Activated naive CD4-positive, alpha-beta T cell treated with Interleukin-2 at 50 U/mL for 16 hours (primary cell): ENCODE measurements around the gene SMIM34.
"Not testable (repeated sequence)": the region's sequence is repeated elsewhere in the genome, so short reads cannot be mapped to it uniquely, and the experiment has no call there.

Experiments
- DNase-seq: peaks from one replicate; pipeline ENCODE4 v3.0.0-alpha.2; 2020

SMIM34 gene, protein sequence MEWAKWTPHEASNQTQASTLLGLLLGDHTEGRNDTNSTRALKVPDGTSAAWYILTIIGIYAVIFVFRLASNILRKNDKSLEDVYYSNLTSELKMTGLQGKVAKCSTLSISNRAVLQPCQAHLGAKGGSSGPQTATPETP

DNA sequence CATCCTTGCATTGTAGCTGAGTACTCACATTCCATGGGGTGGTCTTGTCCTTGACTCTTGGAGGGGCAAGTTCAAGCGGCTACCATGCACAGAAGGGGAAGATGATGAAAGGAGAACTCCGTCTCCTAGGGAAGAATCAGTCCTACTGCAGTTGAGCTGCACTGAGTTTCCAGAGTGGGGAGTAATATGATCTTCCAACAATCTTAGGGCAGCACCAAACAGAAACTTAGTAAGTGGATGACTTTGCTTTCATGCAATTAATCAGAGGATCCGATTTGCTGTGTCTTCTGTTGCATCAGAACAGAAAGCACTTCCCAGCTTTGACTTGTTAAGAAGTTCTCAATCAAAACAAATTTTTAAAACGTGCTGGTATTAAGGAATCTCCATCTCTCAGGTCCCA lies at the start of gene SMIM34:
Gene SMIM34, minus strand, starts transcription at position 147 of the 400 bp plus-strand sequence. Its CDS starts 112 bp downstream, at position 35.
- DNase-seq, result not testable (repeated sequence)

DNA sequence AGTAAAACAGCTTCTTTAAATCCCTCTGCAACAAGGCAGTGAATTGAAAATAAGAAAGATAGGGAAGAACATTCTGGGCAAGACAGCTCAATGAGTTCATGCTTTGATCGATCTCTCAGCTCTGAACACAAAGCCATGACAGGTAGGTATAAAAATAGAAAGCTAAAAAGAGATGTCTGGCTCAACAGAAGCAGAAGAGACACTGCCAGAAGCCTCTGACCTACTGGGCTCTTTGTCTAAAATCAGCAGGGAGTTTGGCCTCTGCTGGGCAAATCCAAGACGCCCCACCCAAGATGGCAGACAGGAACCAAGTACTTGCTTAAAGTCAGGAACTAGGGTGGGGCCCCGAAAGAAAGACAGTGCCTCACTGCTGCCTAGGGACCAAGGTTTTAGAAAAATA lies 43.6 kb upstream of the SMIM34 start:
- not testable (repeated sequence) for DNase-seq

DNA sequence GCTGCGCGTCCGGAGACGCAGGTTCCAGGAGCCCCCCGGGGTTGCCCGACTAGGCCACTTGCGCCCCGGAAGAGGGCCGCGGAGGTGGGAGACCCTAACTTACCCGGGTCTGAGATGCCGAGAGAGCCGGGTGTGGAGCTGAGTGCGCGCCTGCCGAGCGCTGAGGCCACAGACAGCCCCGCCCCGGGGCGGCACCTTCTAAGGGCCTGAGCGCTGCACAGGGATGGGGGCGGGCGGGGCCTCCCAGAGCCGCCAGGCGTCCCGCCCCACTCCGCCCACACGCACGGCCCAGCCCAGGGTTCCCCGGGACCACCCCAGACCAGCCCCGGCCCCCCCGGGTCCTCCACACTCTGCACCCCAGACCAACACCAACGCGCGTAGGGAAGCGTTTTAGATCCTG lies 35.7 kb upstream of the SMIM34 start:
- DNase-seq, result not testable (repeated sequence)

DNA sequence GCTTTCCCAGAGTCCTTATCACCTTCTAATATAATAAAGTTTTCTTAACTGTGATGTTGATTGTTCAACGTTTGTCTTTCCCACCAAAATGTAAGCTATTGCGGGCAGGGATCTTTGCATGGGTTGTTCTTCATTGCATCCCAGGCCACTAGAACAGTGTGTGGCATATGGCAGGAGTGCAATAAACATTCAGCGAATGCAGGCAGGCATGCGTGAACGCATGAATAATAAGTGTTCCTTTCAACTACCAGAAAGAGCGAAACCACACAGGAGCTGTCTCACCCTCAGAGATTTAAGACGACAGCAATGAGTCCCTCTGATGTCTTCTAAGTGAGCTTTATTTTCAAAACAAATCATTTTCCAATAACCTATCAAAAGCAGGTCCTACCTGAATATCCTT lies 34.5 kb upstream of the SMIM34 start:
- not testable (repeated sequence) for DNase-seq

DNA sequence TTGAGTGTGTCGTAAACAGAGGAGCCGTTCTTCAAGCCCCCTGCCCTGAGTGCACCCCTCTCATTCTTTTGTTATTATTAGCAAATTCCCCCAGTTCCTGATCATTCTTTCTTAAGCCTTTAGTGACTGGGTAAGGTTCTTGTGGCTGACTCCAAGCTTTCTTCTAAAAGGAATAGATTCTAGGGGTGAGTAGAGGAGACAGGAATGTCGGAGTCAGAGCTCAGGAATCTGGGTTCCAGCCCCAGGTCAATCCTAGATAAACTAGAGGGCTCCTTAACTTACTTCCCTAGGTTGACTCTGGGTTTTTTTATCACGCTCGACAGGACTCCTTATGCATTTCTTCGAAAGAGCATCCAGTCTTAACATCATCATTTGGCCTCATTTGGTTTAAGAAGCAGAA lies 32.4 kb upstream of the SMIM34 start:
- DNase-seq, result not testable (repeated sequence)

DNA sequence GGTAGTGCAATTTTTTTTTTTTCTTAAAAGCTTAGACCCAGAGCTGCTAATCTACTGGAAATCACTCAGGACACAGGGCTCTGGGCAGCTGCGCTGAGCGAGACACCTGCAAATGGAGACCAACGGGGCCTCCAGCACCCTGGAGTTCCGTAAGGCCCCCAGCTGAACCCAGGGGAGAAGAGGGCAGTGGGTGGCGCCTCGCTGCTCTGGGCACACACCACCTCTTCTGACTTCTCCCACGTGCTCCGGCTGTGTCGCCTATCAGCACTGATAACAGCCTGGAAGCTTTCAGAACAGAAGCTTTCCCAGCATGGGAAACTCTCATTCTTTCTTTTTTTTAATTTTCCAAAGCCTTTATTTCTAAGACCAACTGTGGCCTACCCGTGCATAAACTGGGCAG lies 31.9 kb upstream of the SMIM34 start:
- DNase-seq, result not testable (repeated sequence)

DNA sequence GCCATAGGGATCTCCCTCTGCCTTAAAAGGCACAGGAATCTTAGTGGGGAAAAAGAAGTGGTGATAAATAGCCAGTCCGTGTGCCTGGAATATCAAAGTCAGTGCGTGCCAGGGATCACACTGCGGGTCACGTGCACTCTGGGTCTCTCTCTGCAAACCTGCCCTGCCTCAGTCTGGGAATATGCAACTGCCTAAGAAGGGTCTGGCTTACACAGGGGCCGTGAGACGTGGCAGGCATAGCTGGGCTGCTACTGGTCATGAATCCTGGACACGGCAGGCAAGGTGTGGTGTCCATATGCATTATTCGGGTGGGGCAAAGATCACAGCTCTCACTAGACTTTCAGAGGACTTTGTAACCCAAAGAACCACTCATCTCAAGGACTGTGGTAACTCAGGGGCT lies 23.3 kb upstream of the SMIM34 start:
- not testable (repeated sequence) for DNase-seq

DNA sequence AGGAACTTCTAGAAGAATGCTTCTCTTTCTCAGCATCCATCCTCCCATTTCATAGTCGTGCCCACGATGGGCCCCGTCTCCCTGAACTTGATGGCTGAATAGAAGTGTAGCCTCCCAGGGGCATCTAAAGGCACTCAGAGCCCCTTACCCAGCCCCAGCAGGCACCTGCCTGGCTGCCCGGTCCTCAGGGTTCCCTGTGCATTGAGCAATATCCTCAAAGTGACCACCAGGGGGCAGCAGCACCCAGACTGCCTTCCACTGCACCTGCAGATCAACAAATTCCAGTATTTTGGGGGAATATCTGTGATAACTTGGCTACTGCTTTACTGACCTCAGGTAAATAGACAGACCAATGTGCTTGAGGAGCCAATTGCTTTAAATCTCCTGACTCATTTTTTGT lies 19.7 kb upstream of the SMIM34 start:
- DNase-seq, result not testable (repeated sequence)

DNA sequence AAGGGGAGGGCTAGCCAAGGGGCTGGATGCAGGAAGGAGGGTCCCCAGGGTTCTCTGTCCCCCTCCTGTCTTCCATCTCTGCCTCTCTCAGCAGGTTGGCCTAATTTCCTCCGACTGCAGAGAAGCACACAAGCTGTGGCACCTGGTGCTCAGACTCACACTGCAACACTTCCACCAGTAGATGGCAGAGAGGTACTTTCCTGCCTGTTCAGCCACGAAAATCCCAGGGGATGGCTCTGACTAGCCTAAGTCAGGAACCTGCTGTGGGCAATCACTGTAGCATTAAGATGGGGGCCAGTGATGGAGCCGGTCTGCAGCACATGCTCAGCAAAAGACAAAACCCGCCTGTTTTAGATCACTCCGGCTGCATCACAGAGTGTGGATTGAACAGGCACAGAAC lies 6.0 kb upstream of the SMIM34 start:
- DNase-seq, result not testable (repeated sequence)

DNA sequence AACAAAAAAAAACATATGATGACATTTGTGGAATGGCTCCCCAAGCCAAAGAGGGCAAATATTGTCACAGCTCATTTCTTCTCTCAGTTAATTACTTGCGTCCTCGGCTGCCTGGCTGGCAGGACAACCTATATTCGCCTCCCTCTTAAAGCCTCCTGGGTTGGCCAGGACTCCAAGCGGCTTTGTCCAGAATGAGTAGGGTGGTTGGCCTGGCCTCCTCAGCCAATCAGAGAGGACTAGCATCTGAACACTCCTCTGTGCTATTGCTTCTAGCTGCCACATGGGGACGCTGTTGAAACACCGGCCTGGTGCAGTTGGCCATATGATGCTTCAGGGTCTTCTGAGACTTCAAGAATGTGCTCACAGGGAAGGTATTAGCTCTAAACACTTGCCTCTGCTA lies 4.7 kb upstream of the SMIM34 start:
- not testable (repeated sequence) for DNase-seq

DNA sequence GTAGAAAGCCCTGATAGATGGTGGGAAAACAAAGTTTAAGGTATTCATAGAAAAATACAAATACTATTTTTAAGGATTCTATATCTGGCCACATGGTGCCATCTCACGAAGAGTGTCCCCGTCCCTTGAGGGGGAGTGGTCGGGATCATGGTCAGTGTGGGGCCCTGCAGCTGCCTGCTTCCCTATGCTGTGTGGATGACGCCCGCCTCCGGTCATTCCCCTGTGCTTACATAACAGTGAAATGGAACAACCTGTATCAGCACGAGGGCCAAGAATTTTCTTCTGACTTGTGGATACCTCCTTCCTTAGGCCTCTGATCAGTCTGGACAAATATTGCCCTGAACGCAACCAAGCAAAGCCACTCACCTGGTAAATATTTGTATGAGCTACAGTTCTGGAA lies 3.6 kb upstream of the SMIM34 start:
- not testable (repeated sequence) for DNase-seq

DNA sequence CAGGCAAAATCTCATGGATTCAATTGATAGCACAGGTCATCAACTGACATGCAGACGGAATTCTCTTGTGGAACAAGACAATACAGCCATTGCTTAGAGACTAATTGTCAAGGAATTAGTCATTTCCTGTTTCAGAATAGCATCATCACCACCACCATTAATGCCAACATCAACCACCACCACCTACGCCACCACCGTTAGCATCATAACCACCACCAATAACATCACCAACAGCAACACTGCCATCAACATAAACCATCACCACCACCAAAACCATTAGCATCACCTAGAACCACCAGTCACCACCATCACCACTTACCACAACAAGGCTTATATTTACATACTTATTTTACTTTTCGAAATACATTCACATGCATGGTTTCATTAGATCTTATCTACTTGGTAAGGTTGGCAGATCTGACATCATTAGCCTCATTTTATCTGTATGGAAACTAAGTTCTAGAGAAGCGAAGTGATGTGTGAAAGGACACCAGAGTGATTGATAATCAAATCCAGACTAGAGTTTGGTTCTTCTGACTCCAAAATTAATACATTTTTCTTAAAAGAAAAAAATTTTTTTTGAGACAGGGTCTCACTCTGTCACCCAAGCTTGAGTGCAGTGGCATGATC lies 6.2 kb downstream of the SMIM34 start:
- not testable (repeated sequence) for DNase-seq

DNA sequence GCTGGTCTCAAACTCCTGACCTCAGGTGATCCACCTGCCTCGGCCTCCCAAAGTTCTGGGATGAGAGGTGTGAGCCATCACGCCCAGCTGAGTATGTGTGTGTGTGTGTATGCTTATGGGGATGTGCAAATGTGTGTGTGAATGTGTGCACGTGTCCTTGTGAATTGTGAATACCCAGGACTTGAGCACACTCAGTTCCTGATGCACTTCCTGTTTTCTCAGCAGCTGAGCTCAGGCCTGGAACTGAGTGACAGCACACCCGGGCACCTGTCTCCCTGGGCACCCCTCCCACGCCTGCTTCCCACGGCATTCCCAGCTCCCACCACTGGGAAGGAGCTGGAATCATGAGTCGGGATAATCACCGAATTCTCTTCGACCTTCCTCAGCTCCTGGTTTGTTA lies 16.5 kb downstream of the SMIM34 start:
- DNase-seq, result not testable (repeated sequence)

DNA sequence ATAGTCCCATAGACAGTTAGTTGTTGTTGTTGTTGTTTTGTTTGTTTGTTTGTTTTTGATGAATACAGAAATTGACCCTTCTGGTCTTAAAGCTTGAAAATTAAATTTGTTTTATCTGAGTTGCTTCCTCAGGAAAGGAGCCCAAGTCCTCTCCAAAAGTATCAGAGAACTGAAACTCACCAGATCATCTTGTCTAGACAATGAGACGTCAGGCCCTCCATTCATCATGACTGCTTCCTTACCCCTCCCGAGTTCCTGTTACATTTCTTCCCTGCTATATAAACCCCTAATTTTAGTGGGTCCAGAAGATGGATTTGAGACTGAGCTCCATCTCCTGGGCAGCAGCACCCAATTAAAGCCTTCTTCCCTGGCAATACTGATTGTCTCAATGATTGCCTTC lies 17.1 kb downstream of the SMIM34 start:
- not testable (repeated sequence) for DNase-seq

DNA sequence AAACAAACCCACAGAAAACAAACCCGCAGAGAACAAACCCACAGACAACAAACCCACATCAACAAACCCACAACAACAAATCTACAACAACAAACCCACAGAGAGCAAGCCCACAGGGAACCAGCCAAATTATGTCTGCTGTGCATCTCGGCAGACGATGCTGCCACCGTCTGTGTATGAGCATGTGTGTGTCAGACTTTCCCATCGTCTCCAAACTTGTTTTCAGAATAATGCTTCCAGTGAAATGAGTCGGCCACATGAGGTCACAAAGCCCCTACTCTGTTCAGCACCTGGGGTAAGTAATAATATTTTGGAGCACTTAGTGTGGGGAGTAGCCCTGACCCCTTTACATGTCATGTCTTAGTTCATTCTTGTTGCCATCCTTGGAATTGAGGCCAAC lies 17.6 kb downstream of the SMIM34 start:
- not testable (repeated sequence) for DNase-seq

DNA sequence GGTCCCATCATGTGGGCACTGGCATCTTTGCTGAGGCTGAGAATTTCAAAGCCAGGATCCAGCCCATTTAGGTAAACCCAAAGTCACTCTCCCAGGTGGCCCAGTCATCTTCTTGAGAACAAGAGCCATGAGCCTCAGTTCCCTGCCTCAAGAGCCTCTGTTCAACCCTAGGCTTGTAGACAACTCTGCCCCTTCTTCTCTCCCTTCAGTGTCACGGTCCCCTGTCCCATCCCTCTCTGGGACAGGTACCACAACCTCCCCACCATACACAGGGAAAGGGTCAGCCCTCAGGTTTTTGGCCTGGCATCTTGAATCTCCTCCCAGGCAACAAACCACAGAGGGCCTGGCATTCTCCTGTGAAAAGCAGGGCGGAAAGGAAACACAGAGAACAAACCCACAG lies 18.1 kb downstream of the SMIM34 start:
- DNase-seq, result not testable (repeated sequence)

DNA sequence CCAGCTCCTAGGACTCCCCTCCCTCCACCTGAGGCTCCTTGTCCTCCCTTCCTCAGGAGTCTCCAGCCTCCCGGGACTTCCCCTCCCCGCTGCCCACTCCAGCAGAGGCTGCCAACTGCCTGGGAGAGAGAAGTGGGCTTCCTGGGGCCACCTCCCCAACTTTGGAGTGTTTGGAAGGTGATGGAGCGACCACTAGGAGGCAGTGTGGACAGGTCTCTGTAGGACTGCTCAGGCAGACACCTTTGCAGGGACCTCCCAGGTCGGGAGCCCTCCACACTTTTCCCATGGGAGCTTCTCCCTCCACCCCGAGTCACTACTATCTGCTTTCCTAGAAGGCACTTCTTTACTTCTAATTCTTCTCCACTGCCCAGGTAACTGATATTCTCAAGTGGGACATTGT lies 19.0 kb downstream of the SMIM34 start:
- not testable (repeated sequence) for DNase-seq

DNA sequence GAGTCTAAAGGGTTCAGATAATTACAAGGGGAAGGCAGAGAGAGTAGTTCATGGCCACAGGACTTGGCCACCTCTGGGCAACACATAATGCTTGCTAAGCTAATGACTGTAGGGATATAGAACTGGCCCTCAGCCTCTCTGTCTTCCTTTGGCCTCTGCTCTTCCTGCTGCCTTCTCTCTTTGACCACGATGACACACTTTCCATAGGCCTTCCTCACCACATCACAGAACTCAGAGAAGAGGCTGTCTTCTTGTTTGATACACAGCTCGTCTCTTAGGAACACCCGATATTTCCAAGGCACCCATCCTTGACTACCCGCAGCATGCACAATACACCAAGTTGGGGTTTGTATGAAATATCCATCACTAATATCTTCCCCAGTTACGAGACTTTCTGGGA lies 23.2 kb downstream of the SMIM34 start:
- DNase-seq, result not testable (repeated sequence)

DNA sequence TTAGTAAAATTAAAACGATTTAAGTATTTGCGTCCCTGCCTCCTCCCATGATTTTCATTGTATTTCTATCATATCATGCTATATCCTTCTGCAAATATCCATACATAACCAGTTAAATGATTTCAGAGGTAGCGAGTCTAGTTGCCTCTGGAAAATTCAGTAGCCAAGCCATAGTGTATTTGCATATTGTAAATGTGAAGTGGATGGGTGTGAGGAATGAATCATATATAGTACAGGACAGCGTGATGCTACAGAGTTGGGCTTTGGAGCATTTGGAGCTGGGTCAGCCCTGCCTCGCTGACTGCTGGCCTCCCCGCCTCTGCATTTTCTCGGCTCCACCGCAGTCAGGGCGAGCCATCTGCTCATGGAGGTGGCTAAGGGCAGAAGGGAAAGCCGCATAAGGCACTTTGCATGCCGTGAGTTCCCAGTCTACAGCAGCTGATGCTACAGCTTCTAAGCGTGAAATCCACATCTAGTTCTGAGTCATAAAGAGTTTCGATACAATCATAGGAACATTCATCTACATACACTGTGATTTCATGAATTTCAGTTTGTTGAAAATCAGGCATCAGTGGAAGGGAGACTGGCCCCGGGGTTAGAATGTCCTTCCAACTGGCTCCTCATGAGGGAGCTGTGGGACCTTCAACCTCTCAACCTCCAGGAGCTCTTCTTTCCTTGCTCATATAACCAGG lies 39.9 kb downstream of the SMIM34 start:
- DNase-seq, result not testable (repeated sequence)

DNA sequence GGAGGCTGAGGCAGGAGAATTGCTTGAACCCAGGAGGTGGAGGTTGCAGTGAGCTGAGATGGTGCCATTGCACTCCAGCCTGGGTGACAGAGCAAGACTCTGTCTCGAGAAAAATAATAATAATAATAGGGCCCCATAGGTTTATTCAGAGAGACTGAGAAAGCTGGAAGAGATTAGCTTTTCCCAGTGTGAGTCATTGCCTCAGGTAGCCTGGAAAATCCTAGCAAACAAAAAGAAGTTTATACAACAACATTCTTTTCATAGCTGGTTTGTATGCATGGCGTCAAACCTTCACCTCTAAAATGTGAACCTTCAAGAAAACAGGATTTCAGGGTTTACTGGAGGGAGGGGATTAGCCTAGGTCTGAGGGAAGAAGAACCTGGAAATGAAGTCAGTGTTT lies 40.6 kb downstream of the SMIM34 start:
- not testable (repeated sequence) for DNase-seq

DNA sequence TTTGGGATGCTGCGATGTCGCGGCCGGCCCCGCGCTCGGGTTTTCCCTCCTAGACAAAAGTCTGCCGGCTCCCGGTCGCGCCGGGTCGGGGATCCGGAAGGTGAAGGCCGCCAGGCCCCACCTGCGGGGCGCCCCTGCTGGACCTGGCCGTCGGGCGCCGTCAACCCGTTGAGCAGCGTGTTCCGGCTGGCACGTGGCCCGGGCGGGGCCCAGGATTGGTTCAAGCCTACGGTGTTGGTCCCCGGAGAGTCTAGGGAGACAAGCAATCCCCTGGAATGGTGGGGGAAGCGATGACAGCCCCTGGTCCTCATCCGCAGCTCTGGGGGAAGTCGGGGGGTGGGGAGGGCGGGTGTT lies 48.2 kb downstream of the SMIM34 start:
- not testable (repeated sequence) for DNase-seq

DNA sequence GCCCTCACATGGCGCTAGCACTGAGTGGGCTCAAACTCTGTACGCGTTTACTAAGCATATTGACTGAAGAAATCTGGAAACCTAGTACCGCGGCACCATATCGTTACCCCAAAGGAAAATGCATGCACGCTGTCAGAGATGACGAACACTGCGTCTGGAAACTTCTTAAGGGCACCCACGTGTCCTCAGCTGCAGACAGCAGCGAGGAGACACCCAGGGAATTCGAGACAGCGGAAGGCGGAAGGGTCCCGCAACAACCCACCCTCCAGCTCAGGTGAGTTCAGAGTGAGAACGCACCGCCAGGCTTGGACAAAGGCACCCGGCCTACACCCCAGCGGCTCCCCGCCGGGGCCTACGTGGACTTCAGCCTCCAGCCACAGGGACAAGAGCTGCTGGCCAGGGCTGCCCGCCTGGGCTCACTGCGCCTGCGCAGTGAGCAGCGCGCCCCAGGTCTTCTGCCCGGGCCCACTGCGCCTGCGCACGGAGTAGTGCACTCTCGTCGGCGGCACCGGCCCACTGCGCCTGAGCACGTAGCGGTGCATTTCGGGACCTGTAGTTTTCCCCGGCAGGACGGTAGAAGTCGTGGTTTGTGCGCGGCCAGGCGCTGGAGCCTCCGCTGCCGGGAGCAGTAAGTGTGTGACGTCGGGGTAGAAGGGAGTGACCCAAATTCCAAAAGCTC lies 48.7 kb downstream of the SMIM34 start, which contains the start of gene SMIM11:
Gene SMIM11, plus strand, starts transcription at position 568 of the 679 bp plus-strand sequence. CDS start 3,998 bp downstream, outside the sequence.
- not testable (repeated sequence) for DNase-seq

DNA sequence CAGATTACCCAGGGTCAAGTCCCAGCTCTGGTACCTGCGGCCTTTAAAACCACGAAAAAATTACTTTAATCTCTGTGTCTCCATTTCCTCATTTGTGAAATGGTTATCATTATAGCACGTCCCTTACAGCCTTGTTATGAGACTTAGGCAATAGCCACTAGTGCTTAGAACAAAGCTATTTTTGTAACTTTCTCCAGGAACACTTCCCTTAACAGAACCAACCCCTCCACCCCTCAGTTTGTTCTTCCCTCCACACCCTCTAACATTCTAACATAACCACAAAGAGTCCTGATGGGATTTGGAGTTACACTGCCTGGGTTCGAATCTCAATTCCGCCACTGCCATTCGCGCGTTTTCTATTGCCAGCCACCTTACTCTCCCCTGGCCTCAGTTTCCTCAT lies 49.3 kb downstream of the SMIM34 start:
- DNase-seq, result not testable (repeated sequence)

DNA sequence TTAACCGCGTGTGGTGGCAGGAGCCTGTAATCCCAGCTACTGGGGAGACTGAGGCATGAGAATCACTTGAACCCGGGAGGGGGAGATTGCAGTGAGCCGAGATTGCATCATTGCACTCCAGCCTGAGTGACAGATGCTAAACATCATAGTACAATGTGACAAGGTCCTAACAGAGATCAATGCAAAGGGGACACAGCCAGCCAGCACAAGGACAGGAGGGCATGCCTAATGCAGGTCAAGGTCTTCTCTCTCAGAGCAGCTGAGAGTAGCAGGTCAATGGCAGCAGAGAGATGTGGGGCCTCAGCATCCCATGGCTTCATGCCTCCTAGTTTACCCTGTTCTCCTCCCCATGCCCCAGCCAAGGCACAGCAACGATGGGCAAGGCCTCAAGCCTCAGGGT lies 51.4 kb downstream of the SMIM34 start:
- no peak for DNase-seq
